GM21528 (cell line): Measurements from ENCODE around the gene MED7.

Experiments used
- ATAC-seq: cut with Tn5 transposase; IDR thresholded peaks from one replicate; pipeline ENCODE4 v1.9.1; 2021; ENCODE audit warnings: mild to moderate bottlenecking, moderate library complexity; ENCODE audit not compliant: unreplicated experiment, low FRiP score

Gene MED7

DNA sequence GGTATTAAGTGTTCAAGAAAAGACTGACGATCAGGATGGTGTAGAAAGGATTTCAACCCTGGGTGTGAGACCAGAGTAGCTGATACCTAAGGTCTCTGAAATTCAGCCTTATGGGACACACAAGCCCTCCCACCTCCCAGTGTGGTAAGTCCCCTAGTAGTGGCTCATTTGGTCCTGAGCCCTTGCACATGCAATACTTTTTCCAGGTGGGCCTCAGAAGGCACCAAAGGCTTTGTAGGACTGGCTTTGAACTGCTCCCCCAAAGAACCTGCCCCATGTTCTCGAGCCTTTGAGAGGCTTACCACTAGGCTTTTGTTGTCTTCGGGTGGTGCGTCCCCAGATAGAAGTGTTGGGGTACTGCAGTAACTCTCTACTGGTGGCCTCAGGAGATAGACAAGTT is 22.6 kb upstream of the MED7 start:
- no peak for ATAC-seq

DNA sequence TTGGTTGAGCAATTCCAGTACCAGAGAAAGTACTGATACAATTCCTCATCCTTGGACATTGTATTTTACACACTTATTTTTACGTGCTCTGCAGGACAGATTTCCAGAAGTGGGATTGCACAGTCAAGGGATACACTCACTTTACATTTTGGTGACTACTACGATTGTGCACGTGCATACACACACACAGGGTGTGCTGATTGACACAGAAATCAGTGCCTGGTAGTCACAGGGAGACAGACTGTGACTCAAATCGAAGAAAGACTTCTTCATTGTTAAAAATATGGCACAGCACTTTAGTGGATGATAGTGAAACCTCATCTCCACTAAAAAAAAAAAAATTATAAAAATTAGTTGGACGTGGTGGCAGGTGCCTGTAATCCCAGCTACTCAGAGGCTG is 21.9 kb upstream of the MED7 start:
- ATAC-seq = no peak

- no peak for ATAC-seq
These were observed 20.4 kb upstream of the MED7 start for GRCh38 chr5:157162919-157163510.

- ATAC-seq = no peak
These were observed 19.3 kb upstream of the MED7 start for GRCh38 chr5:157161996-157162395.

DNA sequence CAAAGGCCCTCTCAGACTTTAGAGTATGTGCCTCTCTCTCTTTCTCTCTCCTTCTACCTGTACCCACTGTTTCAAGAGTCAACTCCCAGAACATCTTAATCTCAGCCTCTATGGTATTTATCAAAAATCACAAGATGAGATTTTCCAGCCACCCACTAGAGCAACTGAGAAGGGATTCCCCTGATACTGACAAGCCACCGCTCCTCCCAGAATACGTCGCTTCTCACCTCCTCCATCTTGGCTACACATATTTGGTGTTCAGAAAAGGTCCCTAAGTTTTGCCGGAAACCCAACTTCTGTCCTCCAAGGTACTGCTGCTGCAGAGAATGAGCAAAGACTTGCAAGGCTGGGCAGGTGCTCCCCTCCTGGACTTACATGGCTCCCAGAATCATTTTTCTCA is 17.3 kb upstream of the MED7 start:
- no peak for ATAC-seq

GRCh38 chr5:157159209-157159751 is 16.6 kb upstream of the MED7 start:
- ATAC-seq = no peak

DNA sequence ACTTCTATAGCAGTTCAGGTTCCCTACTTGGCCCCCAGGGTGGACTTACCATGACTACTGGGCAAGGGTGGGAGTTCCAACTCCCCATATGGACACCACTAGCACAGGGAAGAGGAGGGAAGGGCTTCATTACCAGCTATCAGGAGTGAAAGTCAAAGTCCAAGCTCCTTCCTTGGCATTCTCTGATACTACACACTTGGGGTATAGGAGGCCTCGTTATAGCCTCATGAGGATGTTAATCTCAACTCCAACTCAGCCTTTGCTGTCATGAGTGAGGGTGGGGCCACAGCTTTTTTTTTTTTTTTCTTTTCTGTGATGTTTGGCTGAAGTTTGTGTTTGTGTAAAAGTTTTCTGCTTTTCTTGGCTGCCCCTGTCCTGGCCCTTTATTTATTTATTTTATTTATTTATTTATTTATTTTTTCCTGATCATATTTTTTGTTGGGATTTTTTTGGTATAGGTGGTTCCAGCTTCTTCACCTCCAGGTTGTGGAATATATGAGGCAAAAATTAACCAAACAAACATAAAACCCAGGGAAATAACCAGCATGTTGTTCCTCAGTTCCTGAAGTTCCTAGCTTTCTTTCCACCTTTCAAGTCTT is 14.7 kb upstream of the MED7 start:
- ATAC-seq = no peak

GRCh38 chr5:157155297-157155696 is 12.6 kb upstream of the MED7 start:
- no peak for ATAC-seq

- ATAC-seq = no peak
These were observed 8.3 kb upstream of the MED7 start for GRCh38 chr5:157150995-157151394.

GRCh38 chr5:157148734-157149615 is 6.3 kb upstream of the MED7 start:
- peak; percentile 47 for ATAC-seq

DNA sequence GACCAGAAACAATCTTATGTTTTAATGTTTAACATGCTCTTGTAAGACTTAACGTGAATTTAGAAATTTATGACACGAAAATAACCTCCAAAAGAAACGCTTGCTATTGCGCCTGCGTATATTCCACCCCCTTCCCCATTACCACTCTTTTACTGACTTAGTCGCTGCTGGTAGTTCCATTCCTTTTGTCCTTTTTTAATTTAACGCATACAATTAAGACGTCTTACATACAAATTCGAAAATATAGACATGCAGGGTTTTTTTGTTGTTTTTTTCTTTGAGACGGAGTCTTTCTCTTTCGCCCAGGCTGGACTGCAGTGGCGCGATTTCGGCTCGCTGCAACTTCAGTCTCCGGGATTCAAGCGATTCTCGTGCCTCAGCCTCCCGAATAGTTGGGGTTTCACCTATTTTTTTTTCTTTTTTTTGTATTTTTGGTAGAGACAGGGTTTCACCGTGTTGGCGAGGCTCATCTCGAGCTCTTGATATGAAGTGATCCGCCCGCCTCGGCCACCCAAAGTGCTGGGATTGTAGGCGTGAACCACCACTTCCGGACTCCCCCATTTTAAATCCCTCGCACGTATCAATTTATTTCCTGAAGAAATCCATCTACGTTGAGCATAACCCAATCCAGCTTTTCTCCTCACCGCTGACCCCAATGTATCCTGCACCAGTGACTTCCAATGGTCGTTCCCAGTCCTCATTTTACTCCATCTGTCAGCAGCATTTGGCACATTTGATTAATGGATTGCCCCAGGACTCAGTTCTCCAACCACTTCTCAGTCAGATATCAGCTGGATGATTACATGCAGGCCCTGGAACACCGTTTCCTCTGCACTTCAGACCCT is 684 bp upstream of the MED7 start:
- ATAC-seq = peak; percentile 56

DNA sequence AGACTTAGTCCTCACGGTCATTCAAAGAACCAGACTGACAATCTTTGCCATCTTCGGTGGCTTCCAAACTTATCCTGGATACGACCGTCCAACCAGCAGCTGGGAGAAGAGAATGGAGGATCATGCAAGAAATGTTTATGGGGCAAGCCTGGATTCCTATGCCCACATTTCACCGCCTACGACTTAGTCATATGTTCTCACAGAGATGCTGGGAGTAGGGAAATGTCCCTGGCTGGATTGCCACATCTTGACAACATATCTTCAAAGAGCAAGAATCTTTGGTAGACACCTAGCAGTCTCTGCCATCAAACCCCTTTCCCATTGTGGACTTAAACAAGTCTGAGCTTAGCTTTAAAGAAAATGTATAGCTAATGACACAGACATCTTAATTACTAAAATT is 5.0 kb downstream of the MED7 start:
- no peak for ATAC-seq

- ATAC-seq = no peak
These were observed 10.4 kb downstream of the MED7 start for GRCh38 chr5:157132281-157132612.

DNA sequence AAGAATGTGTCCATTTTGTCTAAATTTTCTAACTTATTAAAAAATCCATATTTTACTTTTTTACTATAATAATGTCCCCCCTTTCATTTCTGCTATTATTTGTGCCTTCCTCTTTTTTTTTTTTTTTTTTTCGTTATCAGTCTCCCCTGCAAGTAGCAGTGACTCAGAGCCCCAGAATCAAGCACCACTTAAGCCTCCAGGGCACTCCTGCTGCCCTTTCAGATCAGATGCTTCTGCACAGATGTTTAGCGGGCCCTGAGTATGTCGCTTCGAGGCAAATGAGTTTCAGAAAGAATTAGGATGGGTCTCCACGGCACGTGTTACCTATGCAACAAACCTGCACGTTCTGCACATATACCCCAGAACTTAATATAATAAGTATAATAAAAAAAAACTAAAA is 11.7 kb downstream of the MED7 start:
- ATAC-seq = no peak

- no peak for ATAC-seq
These were observed 21.0 kb downstream of the MED7 start for GRCh38 chr5:157121709-157122108.

DNA sequence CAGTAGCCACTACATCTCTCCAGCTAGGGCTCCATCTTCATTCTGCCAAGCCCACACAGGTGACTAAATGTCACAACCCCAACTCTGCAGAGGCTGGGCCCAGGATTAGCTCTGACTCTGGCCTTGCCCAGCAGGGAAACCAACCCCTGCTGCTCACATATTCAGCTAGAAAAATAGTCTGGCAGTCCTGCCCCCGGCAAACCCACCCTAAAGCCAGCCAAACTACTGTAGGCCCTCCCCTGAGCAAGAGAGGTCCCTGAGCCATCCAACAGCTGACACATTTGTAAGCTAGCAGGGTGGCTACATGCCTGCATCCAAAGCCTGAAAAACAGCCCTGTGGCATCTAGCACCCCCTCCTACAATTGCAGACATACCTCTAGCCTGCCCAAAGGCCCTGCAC is 22.6 kb downstream of the MED7 start:
- no peak for ATAC-seq

GRCh38 chr5:157116483-157116954 is 26.1 kb downstream of the MED7 start:
- ATAC-seq = no peak

- no peak for ATAC-seq
These were observed 27.2 kb downstream of the MED7 start for GRCh38 chr5:157115502-157115901.

- no peak for ATAC-seq
These were observed 27.7 kb downstream of the MED7 start for GRCh38 chr5:157115012-157115411.

GRCh38 chr5:157113002-157113401 is 29.7 kb downstream of the MED7 start:
- no peak for ATAC-seq

GRCh38 chr5:157109744-157110143 is 32.9 kb downstream of the MED7 start:
- peak; percentile 73 for ATAC-seq
